NCI-H2029 (cell line): ENCODE measurements around the gene ITLN1.
"Not testable (repeated sequence)": the region's sequence is repeated elsewhere in the genome, so short reads cannot be mapped to it uniquely, and the experiment has no call there.

Source experiments
- DNase-seq: peaks from one replicate; lab custom pipeline; 2025; lab: John Stamatoyannopoulos, UW

Gene ITLN1

GRCh38 chr1:160883581-160884513, 1.1 kb downstream of the ITLN1 start:
- DNase-seq: no peak

DNA sequence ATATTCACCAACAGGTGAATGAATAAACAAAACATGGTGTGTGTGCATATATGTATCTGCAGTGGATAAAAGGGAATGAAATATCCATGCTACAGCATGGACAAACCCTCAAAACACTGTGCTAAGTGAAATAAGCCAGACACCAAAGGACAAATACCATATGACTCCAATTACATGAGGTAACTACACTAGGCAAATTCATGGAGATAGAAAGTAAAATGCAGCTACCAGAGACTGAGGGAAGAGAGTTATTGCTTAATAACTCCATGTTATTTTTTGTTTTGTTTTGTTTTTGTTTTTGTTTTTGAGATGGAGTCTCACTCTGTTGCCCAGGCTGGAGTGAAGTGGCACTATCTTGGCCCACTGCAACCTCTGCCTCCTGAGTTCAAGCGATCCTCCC, 2.4 kb downstream of the ITLN1 start:
- no peak for DNase-seq

DNA sequence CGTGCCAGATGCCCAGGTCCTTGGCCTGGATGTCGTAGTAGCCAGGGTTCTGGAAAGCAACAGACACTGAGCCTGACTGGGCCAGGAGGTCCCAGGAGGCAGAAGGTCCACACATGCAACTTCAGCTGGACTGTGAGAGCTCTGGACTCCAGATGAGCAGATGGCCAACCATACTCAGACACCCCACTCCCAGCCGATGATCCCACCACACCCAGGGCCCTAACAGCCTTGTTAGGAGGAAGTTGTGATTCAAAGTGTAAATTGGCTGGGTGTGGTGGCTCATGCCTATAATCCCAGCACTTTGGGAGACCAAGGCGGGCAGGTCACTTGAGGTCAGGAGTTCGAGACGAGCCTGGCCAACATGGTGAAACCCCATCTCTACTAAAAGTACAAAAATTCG, 3.7 kb downstream of the ITLN1 start:
- DNase-seq: not testable (repeated sequence)

GRCh38 chr1:160880216-160880615, 4.8 kb downstream of the ITLN1 start:
- DNase-seq: no peak

GRCh38 chr1:160879056-160879455, 5.9 kb downstream of the ITLN1 start:
- no peak for DNase-seq

DNA sequence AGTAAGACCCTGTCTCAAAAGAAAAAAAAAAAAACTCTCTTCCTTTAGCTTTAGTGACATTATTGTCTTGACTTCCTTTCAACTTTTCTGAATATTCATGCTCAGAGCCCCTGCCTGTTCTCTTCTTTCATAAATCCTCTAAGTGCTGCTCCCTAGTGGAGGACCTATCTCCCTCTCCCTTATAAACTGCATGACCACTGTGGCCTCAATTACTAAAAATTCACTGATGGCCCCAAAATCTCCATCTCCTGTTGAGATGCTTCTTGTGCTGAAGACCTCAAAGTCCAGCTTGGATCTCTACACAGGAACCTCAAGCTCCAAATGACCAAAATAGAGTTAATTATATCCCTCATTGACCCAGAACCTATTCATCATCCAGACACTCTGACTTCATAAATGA, 7.8 kb downstream of the ITLN1 start:
- DNase-seq: no peak

- DNase-seq: no peak
These were observed 8.7 kb downstream of the ITLN1 start for GRCh38 chr1:160876311-160876710.

- not testable (repeated sequence) for DNase-seq
These were observed 9.4 kb downstream of the ITLN1 start for GRCh38 chr1:160875591-160875990.

GRCh38 chr1:160874935-160875334, 10.0 kb downstream of the ITLN1 start:
- no peak for DNase-seq

DNA sequence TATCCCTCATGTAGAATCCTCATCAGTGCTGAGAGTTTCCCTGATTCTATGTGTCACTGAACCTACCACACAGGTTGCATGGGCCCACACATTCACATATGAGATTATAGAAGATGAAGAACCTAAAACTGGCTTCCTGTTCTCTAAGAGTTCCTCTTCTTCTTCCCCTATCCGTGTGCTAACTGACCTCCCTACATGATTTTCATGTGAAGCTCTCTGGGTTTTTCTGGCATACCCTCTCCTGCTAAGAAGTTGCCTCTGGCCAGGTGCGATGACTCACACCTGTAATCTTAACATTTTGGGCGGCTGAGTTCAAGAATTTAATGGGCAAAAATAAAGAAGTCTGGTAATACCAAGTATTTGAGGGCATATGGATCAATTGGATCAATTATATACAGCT, 16.8 kb downstream of the ITLN1 start:
- DNase-seq: no peak

DNA sequence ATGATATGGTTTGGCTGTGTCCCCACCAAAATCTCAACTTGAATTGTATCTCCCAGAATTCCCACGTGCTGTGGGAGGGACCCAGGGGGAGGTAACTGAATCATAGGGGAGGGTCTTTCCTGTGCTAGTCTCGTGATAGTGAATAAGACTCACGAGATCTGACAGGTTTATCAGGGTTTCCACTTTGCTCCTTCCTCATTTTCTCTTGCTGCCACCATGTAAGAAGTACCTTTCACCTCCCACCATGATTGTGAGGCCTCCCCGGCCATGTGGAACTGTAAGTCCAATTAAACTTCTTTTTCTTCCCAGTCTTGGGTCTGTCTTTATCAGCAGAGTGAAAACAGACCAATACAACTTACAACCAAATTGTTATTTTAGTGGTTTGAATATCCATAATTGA, 17.3 kb downstream of the ITLN1 start:
- not testable (repeated sequence) for DNase-seq

- no peak for DNase-seq
These were observed 18.2 kb downstream of the ITLN1 start for GRCh38 chr1:160866695-160867260.

- no peak for DNase-seq
These were observed 18.8 kb downstream of the ITLN1 start for GRCh38 chr1:160866001-160866694.

GRCh38 chr1:160865337-160865736, 19.6 kb downstream of the ITLN1 start:
- no peak for DNase-seq

DNA sequence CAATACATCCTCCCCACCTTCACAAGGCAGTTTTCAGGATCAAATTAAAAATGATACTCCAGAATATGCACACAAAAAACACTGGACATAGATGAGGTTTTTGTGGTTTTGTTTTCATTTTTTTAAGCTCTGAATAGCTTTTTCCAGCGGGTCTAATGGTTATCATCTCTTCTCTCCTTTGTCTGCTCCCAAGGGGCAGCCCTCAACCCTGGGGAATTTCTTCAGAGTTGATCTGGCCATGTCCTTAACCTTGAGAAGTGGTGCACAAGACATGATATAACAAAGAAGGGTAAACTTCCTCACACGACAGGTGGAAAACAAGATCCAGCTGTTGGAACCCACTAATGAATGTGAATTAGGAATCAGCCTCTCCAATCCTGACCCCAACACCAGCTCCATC, 20.8 kb downstream of the ITLN1 start:
- no peak for DNase-seq

DNA sequence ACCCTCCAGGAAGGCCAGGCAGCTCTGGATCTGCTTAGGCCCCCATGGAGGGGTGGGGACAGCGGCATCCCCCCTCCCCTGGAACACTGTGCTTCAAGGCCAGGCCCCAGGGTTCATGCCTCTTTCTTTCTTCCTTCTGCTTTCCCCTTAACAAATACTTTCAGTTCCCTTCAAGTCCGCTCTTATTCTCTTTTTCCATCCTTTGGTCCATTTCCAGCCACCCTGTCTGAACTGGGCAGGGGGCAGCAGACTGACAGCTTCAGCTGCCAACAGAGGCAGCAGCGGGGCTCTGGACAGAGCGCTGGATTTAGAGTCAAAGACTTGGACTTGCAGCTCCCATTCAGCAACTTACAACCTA, 21.2 kb downstream of the ITLN1 start:
- DNase-seq: no peak

DNA sequence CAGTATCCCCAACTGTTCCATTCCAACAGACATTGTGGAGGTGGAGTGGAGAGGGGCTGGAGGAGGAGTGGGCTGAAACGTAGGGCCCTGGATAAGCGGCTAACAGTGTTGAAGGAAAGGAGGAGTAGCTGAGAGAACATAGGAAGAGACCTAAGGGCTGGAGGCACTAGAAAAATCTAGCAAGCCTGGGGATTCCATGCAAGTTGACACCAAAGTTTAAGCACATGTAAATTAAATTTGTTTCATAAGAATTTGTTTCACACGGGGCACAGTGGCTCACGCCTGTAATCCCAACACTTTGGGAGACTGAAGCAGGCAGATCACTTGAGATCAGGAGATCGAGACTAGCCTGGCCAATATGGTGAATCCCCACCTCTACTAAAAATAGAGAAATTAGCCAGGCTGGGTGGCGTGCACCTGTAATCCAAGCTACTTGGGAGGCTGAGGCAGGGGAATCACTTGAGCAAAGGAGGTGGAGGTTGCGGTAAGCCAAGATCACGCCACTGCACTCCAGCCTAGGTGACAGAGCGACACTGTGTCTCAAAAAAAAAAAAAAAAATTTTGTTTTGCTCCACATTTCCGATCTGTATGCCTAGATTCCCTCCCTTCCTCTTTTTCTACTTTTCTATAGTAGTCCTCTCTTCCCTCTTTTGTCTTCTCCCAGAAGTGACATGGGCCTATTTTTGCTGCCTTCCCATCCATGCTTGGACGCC, 21.8 kb downstream of the ITLN1 start:
- DNase-seq: no peak

GRCh38 chr1:160862203-160863060, 22.5 kb downstream of the ITLN1 start, which contains the start of gene CD244:
CD244 (minus strand) TSS chr1:160862887; CDS start chr1:160862677, 210 bp downstream.
- no peak for DNase-seq

DNA sequence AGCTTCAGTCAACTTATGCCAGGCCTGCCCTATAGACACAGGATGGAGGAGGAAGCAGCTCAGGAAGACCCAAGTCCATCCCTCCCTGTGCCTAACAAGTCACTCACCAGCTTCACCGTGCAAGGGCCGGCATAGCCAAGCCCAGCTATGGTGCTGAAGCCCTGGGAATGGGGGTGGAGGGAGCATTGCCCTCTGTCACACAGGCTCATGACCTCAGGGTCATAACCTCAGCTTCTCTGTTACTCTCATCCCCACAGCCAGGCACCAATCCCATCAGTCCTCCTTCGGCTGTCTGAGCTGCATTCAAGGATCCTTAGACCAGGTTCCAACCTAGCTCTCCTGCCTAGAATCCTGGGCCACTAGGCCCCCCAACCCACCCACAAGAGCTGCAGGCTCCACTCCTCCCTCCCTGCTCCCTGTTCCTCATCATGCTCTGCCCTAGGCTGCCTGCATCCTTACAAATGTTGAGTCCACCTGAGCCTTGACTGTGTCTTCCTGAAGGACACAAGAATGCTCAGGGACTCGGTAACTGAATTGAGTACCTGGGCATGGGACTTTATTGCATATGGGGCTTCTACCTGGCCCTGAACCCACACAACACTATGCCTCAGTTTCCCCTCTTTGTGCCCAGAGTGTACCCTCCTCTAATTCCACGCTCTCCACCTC, 24.0 kb downstream of the ITLN1 start:
- DNase-seq: no peak

- DNase-seq: no peak
These were observed 25.8 kb downstream of the ITLN1 start for GRCh38 chr1:160859166-160859565.

- no peak for DNase-seq
These were observed 26.5 kb downstream of the ITLN1 start for GRCh38 chr1:160858507-160858906.
